Fibroblast of villous mesenchyme (primary cell): Measurements from ENCODE around the gene STEAP3. TPM values are rescaled to one million over a fixed set of nuclear protein-coding genes. Genes with fewer than 3 reads are reported as not detected.

ENCODE experiments used
- DNase-seq: peaks from one replicate; pipeline ENCODE4 v3.0.0-alpha.2; 2010; ENCODE audit warnings: low read depth
- H3K4me3 ChIP-seq: 2 replicates; pipeline ENCODE4 v1.5.1; 2011; ENCODE audit warnings: low read depth, mild to moderate bottlenecking, low read length
- CTCF ChIP-seq: IDR thresholded peaks from 2 replicates; pipeline ENCODE4 v1.5.1; 2012; ENCODE audit warnings: low read depth, mild to moderate bottlenecking, low read length; ENCODE audit not compliant: insufficient read depth
- total RNA-seq: library from RNA; depleted of rRNA; stranded (reverse); fragments of >200 nt; gene quantifications from 2 replicates; pipeline ENCODE4 v1.2.3, GENCODE V29; 2012

STEAP3 gene
- total RNA-seq, 1 donor, result 17.7 TPM

GRCh38 chr2:119255760-119256581 is 32.3 kb downstream of the STEAP3 start:
- no peak for TF ChIP-seq CTCF
- DNase-seq, result peak; percentile 98
- no peak overlapping the region for H3K4me3 ChIP-seq

- no peak overlapping the region for H3K4me3 ChIP-seq
- TF ChIP-seq CTCF, result no peak
- peak; percentile 18 for DNase-seq
These were observed 32.9 kb downstream of the STEAP3 start for GRCh38 chr2:119256582-119256921.

GRCh38 chr2:119257198-119257597 is 33.6 kb downstream of the STEAP3 start:
- H3K4me3 ChIP-seq, result no peak overlapping the region
- no peak for TF ChIP-seq CTCF
- DNase-seq, result no peak

DNA sequence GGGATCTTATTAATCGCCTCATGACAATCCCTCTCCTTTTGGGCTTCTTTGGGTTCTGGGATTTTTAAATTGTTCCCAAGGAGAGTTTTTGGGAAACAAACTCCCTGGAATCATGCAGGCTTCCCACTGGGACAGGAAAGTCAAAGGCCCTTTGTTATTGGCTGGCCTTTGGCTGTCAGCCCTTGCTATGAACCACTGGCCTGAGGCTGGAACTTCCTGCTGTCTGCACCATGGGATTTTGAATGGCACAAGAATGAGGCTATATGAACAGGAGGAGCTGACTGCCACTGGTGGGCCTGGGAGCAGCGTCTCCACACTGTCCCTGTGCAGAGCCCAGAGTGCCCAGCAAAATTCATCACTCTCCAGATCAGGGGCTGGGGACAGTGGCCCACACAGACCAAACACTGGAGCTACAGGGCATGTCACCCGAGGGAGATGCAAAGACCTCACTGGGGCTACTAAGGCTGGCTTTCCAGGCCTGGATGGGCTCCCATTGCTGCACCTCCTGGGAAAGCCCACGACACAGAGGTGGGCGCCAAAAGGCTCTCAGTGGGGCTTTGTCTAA is 35.7 kb downstream of the STEAP3 start:
- no peak overlapping the region for H3K4me3 ChIP-seq
- TF ChIP-seq CTCF, result no peak
- DNase-seq, result no peak

- H3K4me3 ChIP-seq, result no peak overlapping the region
- DNase-seq, result no peak
- no peak for TF ChIP-seq CTCF
These were observed 37.2 kb downstream of the STEAP3 start for GRCh38 chr2:119260646-119261492.

DNA sequence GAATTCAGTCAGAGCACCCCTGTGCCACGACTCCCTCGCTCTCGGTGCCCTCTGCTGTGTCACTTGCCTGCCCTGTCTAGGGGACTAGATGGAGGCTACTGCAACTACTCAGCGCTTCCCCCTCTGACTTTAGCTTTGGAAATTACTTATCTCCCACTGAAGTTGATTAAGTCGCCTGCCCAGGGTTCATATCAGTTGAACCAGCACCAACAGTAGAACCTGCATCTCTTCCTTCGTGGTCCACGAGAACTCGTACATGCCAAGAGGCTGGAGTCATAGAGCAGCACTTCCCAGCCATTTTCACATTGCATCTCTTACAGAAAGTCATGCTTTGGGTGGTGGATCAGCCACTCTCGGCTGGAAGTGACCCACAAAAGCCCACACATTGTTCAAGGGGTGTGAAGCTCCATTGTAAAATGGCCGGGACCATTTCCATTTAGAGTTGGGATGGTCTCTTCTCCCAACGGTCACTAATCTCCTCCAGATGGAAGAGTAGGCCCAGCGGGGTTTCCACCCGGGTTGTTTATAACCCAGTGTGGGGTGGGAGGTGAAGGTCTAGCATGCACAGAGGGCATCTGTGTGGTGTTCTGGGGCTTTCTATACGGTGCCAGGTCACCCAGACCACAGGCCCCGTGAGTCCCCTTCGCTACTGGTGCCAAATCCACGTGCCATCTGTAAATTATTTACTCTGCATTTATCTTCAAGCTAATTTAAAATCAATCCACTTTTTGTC is 38.0 kb downstream of the STEAP3 start:
- TF ChIP-seq CTCF, result no peak
- no peak for DNase-seq
- no peak overlapping the region for H3K4me3 ChIP-seq
